HEK293 (cell line): ENCODE data around the gene EEF1AKMT1.

Experiments
- CTCF ChIA-PET: fragments of 350-600 bp; formaldehyde crosslinking; extraction: SDS; loops from one replicate; lab custom pipeline; 2021; ENCODE audit warnings: antibody characterized with exemption; lab: Yijun Ruan, JAX
- POLR2A ChIA-PET: fragments of 300-600 bp; formaldehyde crosslinking; extraction: SDS; loops from one replicate; lab custom pipeline; 2020; ENCODE audit warnings: antibody characterized with exemption, inconsistent platforms; lab: Yijun Ruan, JAX
- H3K27ac ChIP-seq: fragments of 200-500 bp; sonication (Bioruptor generic); 2 replicates; pipeline ENCODE4 v1.5.1; 2014; ENCODE audit warnings: low read depth, low read length, control low read depth, inconsistent platforms; ENCODE audit errors: extremely low read depth
- H3K36me3 ChIP-seq, 2 experiments: fragments of 200-500 bp in 1 of 2; sonication (Bioruptor generic) in 1 of 2; 1 replicate in 1 of 2; 2 replicates in 1 of 2; pipeline ENCODE4 v1.5.1; 2014 to 2017; ENCODE audit warnings: inconsistent platforms in 2 of 2, low read length in 2 of 2; ENCODE audit not compliant: control insufficient read depth in 2 of 2, insufficient read depth in 1 of 2
- H3K4me1 ChIP-seq: fragments of 200-500 bp; sonication (Bioruptor generic); 2 replicates; pipeline ENCODE4 v1.5.1; 2014; ENCODE audit warnings: mild to moderate bottlenecking, low read length, inconsistent platforms; ENCODE audit not compliant: control insufficient read depth, insufficient read depth
- H3K4me3 ChIP-seq: 2 replicates; pipeline ENCODE4 v1.5.1; 2011; ENCODE audit warnings: low read depth, mild to moderate bottlenecking, control low read depth, low read length, moderate library complexity
- H3K9me3 ChIP-seq: fragments of 200-500 bp; sonication (Bioruptor generic); 2 replicates; pipeline ENCODE4 v1.5.1; 2014; ENCODE audit warnings: low read depth, low read length, inconsistent platforms; ENCODE audit not compliant: control insufficient read depth, insufficient read depth
- BCL11A ChIP-seq: fragments of 450-650 bp; formaldehyde crosslinking; IDR thresholded peaks from 2 replicates; pipeline ENCODE4 v1.5.1; 2016; ENCODE audit warnings: low read depth, missing biosample characterization, missing genetic modification characterization
- GFI1B ChIP-seq: fragments of 450-650 bp; formaldehyde crosslinking; IDR thresholded peaks from 2 replicates; pipeline ENCODE4 v1.5.1; 2016; ENCODE audit warnings: missing biosample characterization, missing genetic modification characterization
- KLF1 ChIP-seq: fragments of 450-650 bp; formaldehyde crosslinking; IDR thresholded peaks from 2 replicates; pipeline ENCODE4 v1.5.1; 2016; ENCODE audit warnings: missing biosample characterization, missing genetic modification characterization
- KLF7 ChIP-seq: fragments of 450-650 bp; formaldehyde crosslinking; IDR thresholded peaks from 2 replicates; pipeline ENCODE4 v1.5.1; 2016; ENCODE audit warnings: missing biosample characterization, missing genetic modification characterization, borderline replicate concordance
- MZF1 ChIP-seq: fragments of 450-650 bp; formaldehyde crosslinking; IDR thresholded peaks from 2 replicates; pipeline ENCODE4 v1.5.1; 2017; ENCODE audit warnings: missing biosample characterization, missing genetic modification characterization, borderline replicate concordance
- ZBTB21 ChIP-seq: fragments of 450-650 bp; formaldehyde crosslinking; IDR thresholded peaks from 2 replicates; pipeline ENCODE4 v1.5.1; 2017; ENCODE audit warnings: missing biosample characterization, missing genetic modification characterization
- ZEB2 ChIP-seq: fragments of 450-650 bp; formaldehyde crosslinking; IDR thresholded peaks from 2 replicates; pipeline ENCODE4 v1.5.1; 2016; ENCODE audit warnings: missing biosample characterization, missing genetic modification characterization
- ZFHX2 ChIP-seq: fragments of 450-650 bp; formaldehyde crosslinking; conservative IDR thresholded peaks from 2 replicates; pipeline ENCODE4 v1.5.1; 2016; ENCODE audit warnings: missing biosample characterization, missing genetic modification characterization
- ZNF2 ChIP-seq: fragments of 450-650 bp; formaldehyde crosslinking; IDR thresholded peaks from 2 replicates; pipeline ENCODE4 v1.5.1; 2016; ENCODE audit warnings: missing biosample characterization, missing genetic modification characterization
- ZNF239 ChIP-seq: fragments of 450-650 bp; formaldehyde crosslinking; IDR thresholded peaks from 2 replicates; pipeline ENCODE4 v1.5.1; 2016; ENCODE audit warnings: missing biosample characterization, missing genetic modification characterization
- ZNF362 ChIP-seq: fragments of 450-650 bp; formaldehyde crosslinking; IDR thresholded peaks from 2 replicates; pipeline ENCODE4 v1.5.1; 2016; ENCODE audit warnings: missing biosample characterization, missing genetic modification characterization
- ZNF423 ChIP-seq: fragments of 450-650 bp; formaldehyde crosslinking; IDR thresholded peaks from 2 replicates; pipeline ENCODE4 v1.5.1; 2016; ENCODE audit warnings: missing biosample characterization, missing genetic modification characterization
- ZNF426 ChIP-seq: fragments of 450-650 bp; formaldehyde crosslinking; IDR thresholded peaks from 2 replicates; pipeline ENCODE4 v1.5.1; 2017; ENCODE audit warnings: missing biosample characterization, missing genetic modification characterization, mild to moderate bottlenecking, inconsistent platforms, moderate library complexity
- ZNF544 ChIP-seq: fragments of 450-650 bp; formaldehyde crosslinking; IDR thresholded peaks from 2 replicates; pipeline ENCODE4 v1.5.0; 2017; ENCODE audit warnings: missing biosample characterization, missing genetic modification characterization
- ZNF585B ChIP-seq: fragments of 450-650 bp; formaldehyde crosslinking; IDR thresholded peaks from 2 replicates; pipeline ENCODE4 v1.5.1; 2016; ENCODE audit warnings: missing biosample characterization, missing genetic modification characterization
- ZNF629 ChIP-seq: fragments of 450-650 bp; formaldehyde crosslinking; IDR thresholded peaks from 2 replicates; pipeline ENCODE4 v1.5.1; 2017; ENCODE audit warnings: missing biosample characterization, missing genetic modification characterization
- ZNF777 ChIP-seq: fragments of 450-650 bp; formaldehyde crosslinking; IDR thresholded peaks from 2 replicates; pipeline ENCODE4 v1.5.1; 2017; ENCODE audit warnings: missing biosample characterization, missing genetic modification characterization, borderline replicate concordance
- TF ChIP-seq, protein P1 (sequence below): fragments of 450-650 bp; formaldehyde crosslinking; IDR thresholded peaks from 2 replicates; pipeline ENCODE4 v1.5.1; 2016; ENCODE audit warnings: missing biosample characterization, missing genetic modification characterization
- TF ChIP-seq, protein P2 (sequence below): fragments of 450-650 bp; formaldehyde crosslinking; IDR thresholded peaks from 2 replicates; pipeline ENCODE4 v1.5.1; 2016; ENCODE audit warnings: missing biosample characterization, missing genetic modification characterization

Gene EEF1AKMT1

DNA sequence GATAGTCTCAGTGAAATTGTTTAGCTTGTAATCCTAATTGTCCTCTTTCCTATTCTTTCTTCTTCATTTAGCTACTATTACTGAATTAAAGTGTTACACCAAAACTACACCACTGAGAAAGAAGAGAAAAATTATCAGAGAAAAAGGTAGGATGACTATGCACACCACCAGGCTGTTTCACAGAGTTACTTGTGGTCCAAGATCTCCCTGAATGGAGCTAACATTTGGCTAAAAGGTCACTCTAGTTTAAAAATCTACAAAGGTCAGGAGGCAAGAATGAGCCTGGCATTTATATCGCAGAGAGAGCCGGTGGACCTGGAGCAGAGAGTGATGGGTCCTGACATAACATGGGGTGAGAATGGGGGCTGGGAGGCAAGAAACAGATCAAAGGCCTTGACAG is 37.0 kb upstream of the EEF1AKMT1 start (continued):
- TF ChIP-seq, protein P1, sequence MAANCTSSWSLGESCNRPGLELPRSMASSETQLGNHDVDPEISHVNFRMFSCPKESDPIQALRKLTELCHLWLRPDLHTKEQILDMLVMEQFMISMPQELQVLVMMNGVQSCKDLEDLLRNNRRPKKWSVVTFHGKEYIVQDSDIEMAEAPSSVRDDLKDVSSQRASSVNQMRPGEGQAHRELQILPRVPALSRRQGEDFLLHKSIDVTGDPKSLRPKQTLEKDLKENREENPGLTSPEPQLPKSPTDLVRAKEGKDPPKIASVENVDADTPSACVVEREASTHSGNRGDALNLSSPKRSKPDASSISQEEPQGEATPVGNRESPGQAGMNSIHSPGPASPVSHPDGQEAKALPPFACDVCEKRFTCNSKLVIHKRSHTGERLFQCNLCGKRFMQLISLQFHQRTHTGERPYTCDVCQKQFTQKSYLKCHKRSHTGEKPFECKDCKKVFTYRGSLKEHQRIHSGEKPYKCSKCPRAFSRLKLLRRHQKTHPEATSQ (tag by site-specific recombination), result no peak
- TF ChIP-seq GFI1B (tag by site-specific recombination) (no peak), ZBTB21 (no peak), ZNF423 (tag by site-specific recombination) (no peak), ZNF777 (no peak), ZNF544 (tag by site-specific recombination) (no peak), ZNF2 (tag by site-specific recombination) (no peak)
- TF ChIP-seq, protein P2, sequence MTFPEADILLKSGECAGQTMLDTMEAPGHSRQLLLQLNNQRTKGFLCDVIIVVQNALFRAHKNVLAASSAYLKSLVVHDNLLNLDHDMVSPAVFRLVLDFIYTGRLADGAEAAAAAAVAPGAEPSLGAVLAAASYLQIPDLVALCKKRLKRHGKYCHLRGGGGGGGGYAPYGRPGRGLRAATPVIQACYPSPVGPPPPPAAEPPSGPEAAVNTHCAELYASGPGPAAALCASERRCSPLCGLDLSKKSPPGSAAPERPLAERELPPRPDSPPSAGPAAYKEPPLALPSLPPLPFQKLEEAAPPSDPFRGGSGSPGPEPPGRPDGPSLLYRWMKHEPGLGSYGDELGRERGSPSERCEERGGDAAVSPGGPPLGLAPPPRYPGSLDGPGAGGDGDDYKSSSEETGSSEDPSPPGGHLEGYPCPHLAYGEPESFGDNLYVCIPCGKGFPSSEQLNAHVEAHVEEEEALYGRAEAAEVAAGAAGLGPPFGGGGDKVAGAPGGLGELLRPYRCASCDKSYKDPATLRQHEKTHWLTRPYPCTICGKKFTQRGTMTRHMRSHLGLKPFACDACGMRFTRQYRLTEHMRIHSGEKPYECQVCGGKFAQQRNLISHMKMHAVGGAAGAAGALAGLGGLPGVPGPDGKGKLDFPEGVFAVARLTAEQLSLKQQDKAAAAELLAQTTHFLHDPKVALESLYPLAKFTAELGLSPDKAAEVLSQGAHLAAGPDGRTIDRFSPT, result no peak

DNA sequence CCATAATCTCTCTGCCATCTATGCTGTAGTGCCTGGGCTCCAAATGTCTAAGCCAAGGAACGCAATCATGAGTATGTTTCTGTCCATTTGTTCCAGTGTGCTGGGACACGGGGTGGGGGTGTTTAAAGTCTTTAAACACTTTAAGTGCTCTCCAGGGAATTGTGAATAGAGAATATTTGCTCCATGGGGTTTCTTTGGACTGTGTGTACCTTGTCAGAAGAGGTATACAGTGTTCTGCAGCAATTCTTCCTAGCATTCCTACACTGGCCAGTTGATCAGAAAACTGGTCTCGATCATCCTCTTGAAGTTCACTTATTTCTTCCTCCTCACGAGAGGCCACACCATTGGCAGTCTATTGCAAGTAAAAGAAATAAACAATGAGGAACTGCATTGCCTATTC is 35.1 kb upstream of the EEF1AKMT1 start:
- no peak overlapping the region for H3K4me3 ChIP-seq
- no peak for TF ChIP-seq BCL11A
- no peak for TF ChIP-seq ZNF544 (tag by site-specific recombination)
- no peak for TF ChIP-seq ZNF362 (tag by site-specific recombination)
- no peak for TF ChIP-seq ZEB2 (tag by site-specific recombination)
- no peak for TF ChIP-seq ZNF426 (tag by site-specific recombination)
- TF ChIP-seq ZNF629 (tag by site-specific recombination), result no peak
- no peak for TF ChIP-seq ZNF239 (tag by site-specific recombination)
- TF ChIP-seq KLF7 (tag by site-specific recombination), result no peak
- no peak for TF ChIP-seq ZNF585B (tag by site-specific recombination)
- TF ChIP-seq, all 188 proteins: peak for 0
- ChIA-PET CTCF (no interaction called here), POLR2A (no interaction called here)
- H3K9me3 ChIP-seq, result no peaks in the 10 kb centered on the region
- no peak overlapping the region for H3K27ac ChIP-seq
- H3K36me3 ChIP-seq, result peaks cover 0 to 30% of the 10 kb centered on the region in 2 experiments; a peak in 1 of 3 replicates
- peaks cover 6% of the 10 kb centered on the region; the same call in 1 of the 2 replicates for H3K4me1 ChIP-seq

DNA sequence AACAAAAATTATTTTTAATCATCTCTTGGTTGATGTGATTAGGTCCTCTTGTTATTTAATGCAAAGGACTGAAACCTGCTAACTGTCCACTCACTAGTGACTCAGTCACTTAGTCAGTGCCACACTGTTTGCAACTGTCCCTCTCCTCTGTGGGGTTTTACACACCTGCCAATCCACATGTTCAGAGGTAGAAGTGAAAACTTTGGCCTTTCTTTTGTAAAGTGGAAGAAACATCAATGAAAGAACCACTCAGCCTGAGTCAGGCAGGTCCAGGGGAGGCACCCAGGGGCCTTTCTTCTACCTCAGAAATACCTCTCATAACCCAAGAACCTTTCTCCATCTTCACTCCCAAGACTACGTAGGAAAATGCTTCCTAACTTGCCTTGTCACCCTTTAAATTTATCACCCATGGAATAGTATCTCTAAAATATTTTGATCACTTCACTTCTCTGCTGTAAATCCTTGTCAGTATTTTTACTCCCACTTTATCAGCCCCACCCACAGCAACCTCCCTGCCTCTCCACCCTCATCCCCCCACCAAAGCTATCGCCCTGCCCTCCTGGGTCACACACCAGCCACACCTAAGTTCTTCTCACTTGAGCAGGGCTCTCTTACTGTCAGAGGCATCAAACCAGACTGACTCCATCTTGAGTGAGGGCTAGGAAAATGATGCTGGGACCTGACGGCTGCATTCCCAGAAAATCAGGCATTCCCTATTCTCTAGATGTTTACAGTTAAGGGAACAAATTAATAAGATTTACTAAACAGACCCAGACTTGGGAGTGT is 29.6 kb upstream of the EEF1AKMT1 start:
- H3K36me3 ChIP-seq, result peaks cover 0 to 24% of the 10 kb centered on the region in 2 experiments; a peak in 1 of 3 replicates
- H3K4me3 ChIP-seq, result no peak overlapping the region
- TF ChIP-seq MZF1 (tag by site-specific recombination) (no peak), KLF1 (tag by site-specific recombination) (peak; percentile 63), ZFHX2 (tag by site-specific recombination) (0 out of 2 replicates have a peak, but pooled peaks have one; percentile 14)
- POLR2A ChIA-PET, result no interaction called here
- CTCF ChIA-PET, result no interaction called here
- no peak overlapping the region for H3K27ac ChIP-seq
- H3K9me3 ChIP-seq, result no peaks in the 10 kb centered on the region
- H3K4me1 ChIP-seq, result no peaks in the 10 kb centered on the region
